Activated T-cell treated with anti-CD3 and anti-CD28 coated beads for 24 hours (primary cell): ENCODE measurements around the gene CRYL1.

Experiments
- DNase-seq: peaks from one replicate; pipeline ENCODE4 v3.0.0-alpha.2; 2020; ENCODE audit warnings: low read depth

The CRYL1 gene

GRCh38 chr13:20370815-20371421 lies 154.7 kb downstream of the CRYL1 start:
- no peak for DNase-seq

GRCh38 chr13:20369886-20370361 lies 155.7 kb downstream of the CRYL1 start:
- no peak for DNase-seq

- DNase-seq = no peak
Measured at GRCh38 chr13:20366056-20366455, 159.6 kb downstream of the CRYL1 start.

- DNase-seq = no peak
Measured at GRCh38 chr13:20363603-20364002, 162.1 kb downstream of the CRYL1 start.

GRCh38 chr13:20363172-20363571 lies 162.5 kb downstream of the CRYL1 start:
- no peak for DNase-seq

- no peak for DNase-seq
Measured at GRCh38 chr13:20362484-20363041, 163.1 kb downstream of the CRYL1 start.

GRCh38 chr13:20360835-20361412 lies 164.7 kb downstream of the CRYL1 start:
- DNase-seq = no peak

- DNase-seq = no peak
Measured at GRCh38 chr13:20360041-20360491, 165.6 kb downstream of the CRYL1 start.

GRCh38 chr13:20359335-20359734 lies 166.3 kb downstream of the CRYL1 start:
- no peak for DNase-seq

- no peak for DNase-seq
Measured at GRCh38 chr13:20358022-20358421, 167.6 kb downstream of the CRYL1 start.

- no peak for DNase-seq
Measured at GRCh38 chr13:20356444-20356843, 169.2 kb downstream of the CRYL1 start.

GRCh38 chr13:20354722-20355121 lies 170.9 kb downstream of the CRYL1 start:
- no peak for DNase-seq

- no peak for DNase-seq
Measured at GRCh38 chr13:20353973-20354372, 171.7 kb downstream of the CRYL1 start.
